Immature natural killer cell (primary cell): ENCODE measurements around the gene POLD4. TPM values are rescaled to one million over a fixed set of nuclear protein-coding genes. Genes with fewer than 3 reads are reported as not detected.
A peak's percentile ranks its signal among the peaks of the same experiment; 100 is the strongest.
"Not testable (repeated sequence)": the region's sequence is repeated elsewhere in the genome, so short reads cannot be mapped to it uniquely, and the experiment has no call there.

Experiments
- DNase-seq, 3 donors: peaks; one replicate each; pipeline ENCODE4 v3.0.0; 2022; ENCODE audit warnings: mixed read lengths in 1 of 3
- H3K27ac Mint-ChIP-seq, 6 donors: one replicate each; pipeline ENCODE4 v1.8.0; 2020; ENCODE audit warnings: mixed read lengths in 6 of 6, mild to moderate bottlenecking in 5 of 6, inconsistent platforms in 4 of 6, moderate library complexity in 3 of 6
- H3K27me3 Mint-ChIP-seq, 3 donors: one replicate each; pipeline ENCODE4 v1.8.0; 2020 to 2021; ENCODE audit warnings: low read depth in 3 of 3, mild to moderate bottlenecking in 3 of 3, mixed read lengths in 3 of 3, moderate library complexity in 3 of 3, inconsistent platforms in 1 of 3
- H3K36me3 Mint-ChIP-seq, 3 donors: one replicate each; pipeline ENCODE4 v1.8.0; 2020; ENCODE audit warnings: mixed read lengths in 3 of 3, inconsistent platforms in 2 of 3, mild to moderate bottlenecking in 2 of 3
- H3K4me1 Mint-ChIP-seq, 2 donors: one replicate each; pipeline ENCODE4 v1.8.0; 2020; ENCODE audit warnings: inconsistent platforms in 2 of 2, mild to moderate bottlenecking in 2 of 2, mixed read lengths in 2 of 2, moderate library complexity in 1 of 2
- H3K4me3 Mint-ChIP-seq, 5 donors: one replicate each; pipeline ENCODE4 v1.8.0; 2020; ENCODE audit warnings: mild to moderate bottlenecking in 5 of 5, mixed read lengths in 5 of 5, inconsistent platforms in 3 of 5, moderate library complexity in 3 of 5
- H3K9me3 Mint-ChIP-seq, 6 donors: one replicate each; pipeline ENCODE4 v1.8.0; 2020; ENCODE audit warnings: mild to moderate bottlenecking in 6 of 6, mixed read lengths in 6 of 6, inconsistent platforms in 4 of 6, moderate library complexity in 3 of 6
- polyA plus RNA-seq, 3 donors: library from polyadenylated mRNA; unstranded; fragments of 300-500 nt; fragmentation: Illumina TruSeq; gene quantifications; one replicate each; pipeline ENCODE4 v1.2.3, GENCODE V29; 2021

POLD4 gene
- polyA plus RNA-seq, 3 donors from 2014 or later = 86.1 to 131 (median 118) TPM

- Mint-ChIP-seq H3K4me3 (no peak overlapping the region), H3K27me3 (peaks cover 5 to 9% (median 9%) of the 10 kb centered on the region in 3 donors), H3K4me1 (peaks cover 21% of the 10 kb centered on the region in 2 donors), H3K27ac (peak overlapping the region in 1 of 6 donors; percentile 57), H3K9me3 (no peaks in the 10 kb centered on the region), H3K36me3 (no peaks in the 10 kb centered on the region)
- no peak for DNase-seq
These were observed 5.2 kb downstream of the POLD4 start for GRCh38 chr11:67347964-67348749.

DNA sequence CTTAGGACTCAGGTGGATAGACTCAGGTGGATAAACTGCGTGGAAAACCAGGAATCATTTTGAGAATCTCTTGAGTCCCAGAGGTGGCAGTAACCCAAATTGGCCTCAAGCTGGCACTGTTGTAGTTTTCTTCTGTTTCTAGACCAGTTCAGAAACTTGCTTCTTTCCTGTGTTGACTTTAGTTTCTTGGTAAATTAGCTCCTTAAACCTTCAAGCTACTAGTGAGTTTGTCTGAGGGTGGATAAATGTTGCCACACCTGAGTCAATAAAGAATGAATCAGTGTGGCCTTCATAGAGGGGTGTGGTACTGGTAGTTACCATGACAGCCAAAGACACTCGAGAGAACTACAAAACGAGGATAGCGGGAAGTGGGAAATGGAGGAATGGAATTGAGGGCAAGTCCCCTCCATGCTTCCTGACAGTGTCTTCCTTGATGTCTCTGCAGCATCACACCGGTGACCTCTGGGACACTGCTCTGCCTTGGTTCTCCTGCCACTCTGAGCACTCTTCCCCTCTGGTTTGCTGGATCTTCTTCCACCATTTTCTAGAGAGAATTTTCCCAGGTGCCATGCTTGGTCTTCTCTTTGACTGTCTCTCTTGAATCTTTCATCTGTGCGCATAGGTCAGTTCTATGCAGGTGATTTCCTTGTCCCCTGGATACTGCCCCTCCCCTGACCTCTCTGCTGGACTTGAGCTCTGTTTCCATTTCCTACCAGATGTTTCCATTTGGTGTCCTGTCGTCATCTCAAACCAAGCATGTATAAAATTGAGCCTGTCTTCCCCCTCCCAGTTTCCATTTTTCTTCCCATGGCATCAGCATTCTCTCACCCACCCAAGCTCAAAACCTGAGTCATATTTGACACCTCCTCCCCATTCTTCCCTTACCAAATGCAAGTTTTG lies 7.2 kb downstream of the POLD4 start:
- peaks cover 3 to 6% of the 10 kb centered on the region in 2 donors for H3K4me1 Mint-ChIP-seq
- no peak overlapping the region for H3K4me3 Mint-ChIP-seq
- no peaks in the 10 kb centered on the region for H3K9me3 Mint-ChIP-seq
- no peak overlapping the region for H3K27ac Mint-ChIP-seq
- no peaks in the 10 kb centered on the region for H3K36me3 Mint-ChIP-seq
- no peak for DNase-seq
- H3K27me3 Mint-ChIP-seq = peaks cover under 1 to 3% (median 1%) of the 10 kb centered on the region in 3 donors

- Mint-ChIP-seq H3K27me3 (peaks cover 0 to 1% (median 1%) of the 10 kb centered on the region in 3 donors), H3K4me3 (no peak overlapping the region), H3K4me1 (peaks cover 0 to 2% of the 10 kb centered on the region in 2 donors), H3K9me3 (no peaks in the 10 kb centered on the region), H3K36me3 (no peaks in the 10 kb centered on the region), H3K27ac (no peak overlapping the region)
- no peak for DNase-seq
These were observed 8.0 kb downstream of the POLD4 start for GRCh38 chr11:67345247-67345919.

- Mint-ChIP-seq H3K4me3 (no peak overlapping the region), H3K27me3 (peaks cover 0 to 1% (median 1%) of the 10 kb centered on the region in 3 donors), H3K36me3 (no peaks in the 10 kb centered on the region), H3K27ac (no peak overlapping the region), H3K4me1 (no peaks in the 10 kb centered on the region), H3K9me3 (no peaks in the 10 kb centered on the region)
- no peak for DNase-seq
These were observed 9.1 kb downstream of the POLD4 start for GRCh38 chr11:67344264-67344663.

DNA sequence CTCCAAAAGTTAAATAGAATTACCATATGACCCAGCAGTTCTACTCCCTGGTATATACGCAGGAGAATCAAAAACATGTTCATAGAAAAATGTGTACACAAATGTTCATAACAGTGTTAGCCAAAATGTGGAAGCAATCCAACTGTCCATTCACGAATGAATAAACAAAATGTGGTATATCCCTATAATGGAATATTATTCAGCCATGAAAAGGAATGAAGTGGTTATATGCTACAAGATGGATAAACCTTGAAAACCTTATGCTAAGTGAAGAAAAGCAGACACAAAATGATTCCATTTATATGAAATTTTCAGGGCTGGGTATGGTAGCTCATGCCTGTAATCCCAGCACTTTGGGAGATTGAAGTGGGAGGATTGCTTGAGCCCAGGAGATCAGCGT lies 16.1 kb downstream of the POLD4 start:
- Mint-ChIP-seq H3K9me3 (no peaks in the 10 kb centered on the region), H3K36me3 (no peaks in the 10 kb centered on the region), H3K27me3 (peaks cover 0 to 1% (median 0%) of the 10 kb centered on the region in 3 donors), H3K4me3 (no peak overlapping the region), H3K4me1 (no peaks in the 10 kb centered on the region), H3K27ac (no peak overlapping the region)
- DNase-seq = no peak

DNA sequence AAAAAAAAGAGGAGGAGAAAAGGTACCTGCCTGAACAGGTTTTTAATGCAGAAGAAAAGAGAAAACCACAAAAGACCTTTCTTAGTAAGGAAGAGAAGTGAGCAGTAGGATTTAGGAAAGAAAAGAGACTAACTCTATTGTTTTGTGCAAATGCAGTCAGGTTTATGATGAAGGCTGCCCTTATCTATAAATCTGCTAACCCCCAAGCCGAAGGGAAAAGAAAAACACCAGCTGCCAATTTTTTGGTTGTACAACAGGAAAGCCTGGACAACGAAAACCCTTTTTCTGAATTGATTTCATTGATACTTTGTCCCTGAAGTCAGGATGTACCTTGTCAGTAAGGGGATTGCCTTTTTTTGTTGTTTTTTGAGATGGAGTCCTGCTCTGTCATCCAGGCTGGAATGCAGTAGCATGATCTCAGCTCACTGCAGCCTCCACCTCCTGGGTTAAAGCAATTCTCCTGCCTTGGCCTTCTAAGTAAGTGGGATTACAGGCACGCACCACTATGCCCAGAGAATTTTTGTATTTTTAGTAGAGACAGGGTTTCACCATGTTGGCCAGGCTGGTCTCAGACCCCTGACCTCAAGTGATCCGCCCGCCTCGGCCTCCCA lies 21.2 kb downstream of the POLD4 start:
- H3K27ac Mint-ChIP-seq = no peak overlapping the region
- DNase-seq = no peak
- no peak overlapping the region for H3K4me3 Mint-ChIP-seq
- H3K36me3 Mint-ChIP-seq = no peaks in the 10 kb centered on the region
- H3K27me3 Mint-ChIP-seq = peaks cover 0 to 5% (median 1%) of the 10 kb centered on the region in 3 donors
- H3K4me1 Mint-ChIP-seq = no peaks in the 10 kb centered on the region
- no peaks in the 10 kb centered on the region for H3K9me3 Mint-ChIP-seq

DNA sequence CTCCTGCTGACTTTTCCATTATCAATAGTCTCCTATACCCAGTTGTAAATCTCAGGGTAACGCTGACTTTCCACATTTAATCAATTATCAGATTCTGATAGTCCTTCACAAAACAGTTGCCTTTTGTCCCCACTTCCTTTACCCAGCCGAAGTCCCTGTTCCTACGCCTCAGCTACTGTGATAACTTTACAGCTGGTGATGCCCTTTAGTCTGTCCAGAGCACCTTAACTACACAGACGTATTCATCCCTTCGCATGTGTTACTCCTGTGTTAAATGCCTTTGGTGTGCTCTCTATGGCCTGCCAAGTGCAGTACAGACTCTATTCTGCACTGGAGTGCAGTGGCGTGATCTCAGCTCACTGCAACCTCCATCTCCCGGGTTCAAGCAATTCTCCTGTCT lies 29.8 kb downstream of the POLD4 start:
- DNase-seq = no peak
- Mint-ChIP-seq H3K9me3 (no peaks in the 10 kb centered on the region), H3K27me3 (peaks cover 0 to 4% (median 4%) of the 10 kb centered on the region in 3 donors), H3K4me3 (no peak overlapping the region), H3K27ac (no peak overlapping the region), H3K36me3 (no peaks in the 10 kb centered on the region), H3K4me1 (peaks cover 0 to 2% of the 10 kb centered on the region in 2 donors)

GRCh38 chr11:67322049-67322448 lies 31.3 kb downstream of the POLD4 start:
- DNase-seq = no peak
- peaks cover 0 to 3% (median 0%) of the 10 kb centered on the region in 6 donors for H3K9me3 Mint-ChIP-seq
- H3K4me1 Mint-ChIP-seq = peaks cover 7 to 15% of the 10 kb centered on the region in 2 donors
- no peak overlapping the region for H3K27ac Mint-ChIP-seq
- no peaks in the 10 kb centered on the region for H3K36me3 Mint-ChIP-seq
- H3K4me3 Mint-ChIP-seq = no peak overlapping the region
- peaks cover 8 to 14% (median 9%) of the 10 kb centered on the region in 3 donors for H3K27me3 Mint-ChIP-seq

DNA sequence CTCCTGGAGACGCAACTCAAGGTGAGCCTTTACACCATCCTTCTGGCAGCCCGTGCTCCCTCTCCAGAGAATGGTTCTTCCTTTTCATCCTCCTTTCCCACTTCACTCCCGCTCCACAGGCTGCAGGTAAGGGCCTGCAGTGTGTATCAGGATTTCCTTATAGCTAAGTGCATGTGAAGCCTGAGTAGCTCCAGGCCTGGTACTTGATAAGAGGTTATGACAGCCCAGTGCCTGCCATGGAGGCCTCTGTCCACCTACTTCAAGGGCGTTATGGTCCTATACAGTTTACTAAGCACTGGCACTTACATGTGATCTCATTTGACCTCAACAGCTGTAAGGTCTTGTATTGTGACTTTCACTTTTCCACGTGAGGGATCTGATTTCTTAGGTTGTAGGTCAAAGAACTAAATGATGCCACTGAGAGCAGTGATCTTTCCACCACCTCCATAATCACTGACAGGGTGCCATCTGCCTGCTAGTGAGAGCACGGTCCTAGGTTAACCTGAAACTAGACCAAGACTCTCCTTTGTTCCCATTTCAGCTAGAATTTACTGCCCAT lies 32.0 kb downstream of the POLD4 start:
- no peaks in the 10 kb centered on the region for H3K36me3 Mint-ChIP-seq
- peaks cover 10 to 18% of the 10 kb centered on the region in 2 donors for H3K4me1 Mint-ChIP-seq
- peaks cover 0 to 3% (median 0%) of the 10 kb centered on the region in 6 donors for H3K9me3 Mint-ChIP-seq
- H3K27ac Mint-ChIP-seq = no peak overlapping the region
- no peak overlapping the region for H3K4me3 Mint-ChIP-seq
- no peak for DNase-seq
- H3K27me3 Mint-ChIP-seq = peaks cover 8 to 14% (median 9%) of the 10 kb centered on the region in 3 donors

- Mint-ChIP-seq H3K36me3 (no peaks in the 10 kb centered on the region), H3K9me3 (peaks cover 0 to 3% (median 0%) of the 10 kb centered on the region in 6 donors), H3K4me1 (peaks cover 10 to 18% of the 10 kb centered on the region in 2 donors), H3K27me3 (peaks cover 8 to 14% (median 9%) of the 10 kb centered on the region in 3 donors), H3K27ac (no peak overlapping the region), H3K4me3 (no peak overlapping the region)
- no peak for DNase-seq
These were observed 32.7 kb downstream of the POLD4 start for GRCh38 chr11:67320691-67321090.

DNA sequence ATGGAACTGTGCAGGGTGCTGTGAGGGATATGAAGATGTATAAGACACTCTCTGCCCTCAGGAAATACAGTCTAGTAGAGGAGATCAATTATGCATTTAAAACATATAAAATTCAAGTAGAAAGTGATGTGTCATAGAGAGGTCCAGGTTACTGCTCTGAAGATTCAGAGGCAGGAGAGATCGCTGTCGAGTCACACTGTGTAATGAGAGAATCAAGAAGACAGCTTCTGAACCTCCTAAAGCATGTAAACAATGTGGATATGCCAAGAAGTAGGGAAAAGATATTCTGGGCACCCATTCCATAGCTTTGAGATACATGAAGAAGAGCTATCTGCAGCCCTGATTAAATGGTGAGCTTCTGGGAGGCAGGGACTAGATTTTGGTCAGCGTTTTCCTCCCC lies 33.3 kb downstream of the POLD4 start:
- H3K27me3 Mint-ChIP-seq = peaks cover 8 to 14% (median 8%) of the 10 kb centered on the region in 3 donors
- H3K4me1 Mint-ChIP-seq = peaks cover 10 to 18% of the 10 kb centered on the region in 2 donors
- no peak overlapping the region for H3K4me3 Mint-ChIP-seq
- no peak for DNase-seq
- no peaks in the 10 kb centered on the region for H3K36me3 Mint-ChIP-seq
- peaks cover 0 to 3% (median 0%) of the 10 kb centered on the region in 6 donors for H3K9me3 Mint-ChIP-seq
- H3K27ac Mint-ChIP-seq = no peak overlapping the region

DNA sequence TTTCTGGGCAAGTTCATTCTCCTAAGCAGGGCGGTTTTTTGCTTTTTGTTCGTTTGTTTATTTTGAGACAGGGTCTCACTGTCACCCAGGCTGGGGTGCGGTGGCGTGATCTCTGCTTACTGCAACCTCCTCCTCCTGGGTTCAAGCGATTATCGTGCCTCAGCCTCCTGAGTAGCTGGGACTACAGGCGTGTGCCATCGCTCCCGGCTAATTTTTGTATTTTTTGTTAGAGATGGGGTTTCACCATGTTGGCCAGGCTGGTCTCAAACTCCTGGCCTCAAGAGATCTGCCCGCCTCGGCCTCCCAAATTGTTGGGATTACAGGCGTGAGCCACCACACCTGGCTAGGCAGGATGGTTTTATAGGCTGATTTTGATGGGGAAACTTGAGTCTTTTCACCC lies 34.5 kb downstream of the POLD4 start:
- H3K36me3 Mint-ChIP-seq, H3K9me3 Mint-ChIP-seq, DNase-seq: not testable (repeated sequence)
- Mint-ChIP-seq H3K27me3 (peaks cover 8 to 17% (median 9%) of the 10 kb centered on the region in 3 donors), H3K4me1 (peaks cover 10 to 18% of the 10 kb centered on the region in 2 donors), H3K4me3 (peak overlapping the region in 4 of 5 donors; percentile 60 to 91 (median 66)), H3K27ac (peak overlapping the region in 2 of 6 donors; percentile 36 to 71)
